Activated CD8-positive, alpha-beta T cell treated with anti-CD3 and anti-CD28 coated beads, Interleukin-2, amount 10 ng/mL, durations not matched to agents 7 days and 5 days (primary cell): ENCODE data around the gene VANGL2. TPM values are rescaled to one million over a fixed set of nuclear protein-coding genes. Genes with fewer than 3 reads are reported as not detected.
A peak's percentile ranks its signal among the peaks of the same experiment; 100 is the strongest.

ENCODE experiments used
- ATAC-seq: fragments of 150-1000 bp; cut with Tn5 transposase; one replicate; pipeline ENCODE4 v1.10.0; 2021; ENCODE audit warnings: moderate library complexity
- CTCF ChIA-PET: fragments of 350-600 bp; sonication (Branson Sonifier 250); formaldehyde crosslinking; loops from one replicate; lab custom pipeline; 2021; ENCODE audit warnings: antibody characterized with exemption; lab: Charles Lee
- POLR2A ChIA-PET: fragments of 350-600 bp; sonication (Branson Sonifier 250); formaldehyde crosslinking; loops from one replicate; lab custom pipeline; 2021; ENCODE audit warnings: antibody characterized with exemption; lab: Charles Lee
- DNase-seq: peaks from one replicate; pipeline ENCODE4 v3.0.0-alpha.2; 2020
- H3K27ac Mint-ChIP-seq: one replicate; pipeline ENCODE4 v1.8.0; 2021; ENCODE audit warnings: mild to moderate bottlenecking, mixed read lengths
- H3K27me3 Mint-ChIP-seq: one replicate; pipeline ENCODE4 v1.8.0; 2021; ENCODE audit warnings: low read depth, mixed read lengths
- H3K36me3 Mint-ChIP-seq: one replicate; pipeline ENCODE4 v1.8.0; 2021; ENCODE audit warnings: low read depth, mixed read lengths
- H3K4me1 Mint-ChIP-seq: one replicate; pipeline ENCODE4 v1.8.0; 2021; ENCODE audit warnings: low read depth, mixed read lengths
- H3K4me3 Mint-ChIP-seq: one replicate; pipeline ENCODE4 v1.8.0; 2021; ENCODE audit warnings: mild to moderate bottlenecking, mixed read lengths
- H3K9me3 Mint-ChIP-seq: one replicate; pipeline ENCODE4 v1.8.0; 2022; ENCODE audit warnings: mixed read lengths; ENCODE audit not compliant: insufficient read depth
- total RNA-seq, 2 experiments: library from RNA; stranded (reverse); gene quantifications; one replicate each; pipeline ENCODE4 v1.2.3, GENCODE V29; 2021

The VANGL2 gene
- total RNA-seq, 2 experiments from 2014 or later, result not detected

- ChIA-PET CTCF (interaction anchor here (1.3 kb wide), 1 partner anchor 18 kb away, joined by 4 read pairs; no protein-coding TSS in a partner anchor), POLR2A (no interaction called here)
- ATAC-seq (no peak), DNase-seq (no peak)
- H3K9me3 Mint-ChIP-seq, result no peaks in the 10 kb centered on the region
- H3K4me3 Mint-ChIP-seq, result no peak overlapping the region
- H3K27ac Mint-ChIP-seq, result no peak overlapping the region
- H3K27me3 Mint-ChIP-seq, result peaks cover 60% of the 10 kb centered on the region
- H3K36me3 Mint-ChIP-seq, result no peaks in the 10 kb centered on the region
- no peaks in the 10 kb centered on the region for H3K4me1 Mint-ChIP-seq
These were observed 1.5 kb upstream of the VANGL2 start for GRCh38 chr1:160398823-160399222.

GRCh38 chr1:160399544-160400222 lies 681 bp upstream of the VANGL2 start:
- H3K4me1 Mint-ChIP-seq, result no peaks in the 10 kb centered on the region
- H3K27me3 Mint-ChIP-seq, result peaks cover 56% of the 10 kb centered on the region
- ChIA-PET CTCF (no interaction called here), POLR2A (no interaction called here)
- DNase-seq, result no peak
- no peaks in the 10 kb centered on the region for H3K36me3 Mint-ChIP-seq
- no peaks in the 10 kb centered on the region for H3K9me3 Mint-ChIP-seq
- H3K4me3 Mint-ChIP-seq, result no peak overlapping the region
- H3K27ac Mint-ChIP-seq, result no peak overlapping the region
- ATAC-seq, result no peak

GRCh38 chr1:160400646-160401486 lies 502 bp downstream of the VANGL2 start:
- POLR2A ChIA-PET, result no interaction called here
- CTCF ChIA-PET, result no interaction called here
- Mint-ChIP-seq H3K4me1 (no peaks in the 10 kb centered on the region), H3K36me3 (no peaks in the 10 kb centered on the region), H3K27ac (no peak overlapping the region), H3K27me3 (peaks cover 47% of the 10 kb centered on the region), H3K9me3 (no peaks in the 10 kb centered on the region), H3K4me3 (peak overlapping the region; percentile 17)
- no peak for DNase-seq
- peak; percentile 61 for ATAC-seq

- CTCF ChIA-PET, result no interaction called here
- Mint-ChIP-seq H3K4me1 (no peaks in the 10 kb centered on the region), H3K27ac (no peak overlapping the region), H3K27me3 (peaks cover 45% of the 10 kb centered on the region), H3K36me3 (no peaks in the 10 kb centered on the region), H3K4me3 (no peak overlapping the region), H3K9me3 (no peaks in the 10 kb centered on the region)
- ATAC-seq (no peak), DNase-seq (no peak)
- POLR2A ChIA-PET, result no interaction called here
These were observed 1.1 kb downstream of the VANGL2 start for GRCh38 chr1:160401487-160401805.

DNA sequence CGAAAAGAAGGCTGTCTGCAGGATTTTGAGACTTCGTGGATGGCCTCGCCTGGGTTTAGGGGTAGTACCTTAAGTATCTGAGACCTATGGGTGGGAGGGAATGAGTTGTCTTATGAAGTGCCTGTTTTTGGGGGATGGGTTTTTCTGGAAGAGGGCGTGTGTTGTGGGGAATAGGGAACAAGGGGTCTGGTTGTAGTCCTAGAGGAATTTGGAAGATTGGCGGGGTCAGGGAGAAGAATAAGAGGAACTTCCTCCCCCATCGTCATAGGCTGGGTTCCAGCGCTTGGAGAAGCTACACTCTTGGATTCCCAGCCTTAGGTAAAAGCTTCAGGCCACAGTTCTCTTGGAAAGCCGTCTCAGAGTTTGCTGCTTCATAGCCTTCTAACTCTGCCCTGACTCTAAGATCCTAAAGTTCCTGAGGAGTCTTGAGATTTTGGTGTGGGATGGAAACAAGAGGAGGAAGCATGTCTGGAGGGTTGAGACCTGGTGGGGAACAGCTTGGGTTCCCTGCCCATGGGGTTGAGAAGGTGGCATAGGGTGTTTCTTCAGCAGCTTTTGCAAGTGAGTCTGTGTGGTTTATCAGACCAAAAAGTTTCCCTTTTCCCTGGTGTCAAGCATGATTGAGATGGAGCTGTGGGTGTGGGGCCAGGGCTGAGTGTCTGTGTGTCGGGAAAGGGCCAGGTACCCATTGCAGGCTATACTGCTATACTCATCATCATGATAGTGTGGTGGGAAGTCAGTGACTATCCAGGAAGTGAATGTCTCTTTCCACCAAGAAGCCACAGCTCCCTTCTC lies 1.8 kb downstream of the VANGL2 start:
- H3K27ac Mint-ChIP-seq, result no peak overlapping the region
- peaks cover 42% of the 10 kb centered on the region for H3K27me3 Mint-ChIP-seq
- ATAC-seq (no peak), DNase-seq (no peak)
- POLR2A ChIA-PET, result no interaction called here
- no peaks in the 10 kb centered on the region for H3K36me3 Mint-ChIP-seq
- no peaks in the 10 kb centered on the region for H3K9me3 Mint-ChIP-seq
- CTCF ChIA-PET, result interaction anchor here (0.8 kb wide), 1 partner anchor 45 kb away, joined by 3 read pairs; no protein-coding TSS in a partner anchor
- no peak overlapping the region for H3K4me3 Mint-ChIP-seq
- no peaks in the 10 kb centered on the region for H3K4me1 Mint-ChIP-seq

- H3K36me3 Mint-ChIP-seq, result no peaks in the 10 kb centered on the region
- no peak overlapping the region for H3K27ac Mint-ChIP-seq
- ATAC-seq, result no peak
- peaks cover 39% of the 10 kb centered on the region for H3K27me3 Mint-ChIP-seq
- ChIA-PET POLR2A (no interaction called here), CTCF (no interaction called here)
- no peak overlapping the region for H3K4me3 Mint-ChIP-seq
- DNase-seq, result no peak
- no peaks in the 10 kb centered on the region for H3K9me3 Mint-ChIP-seq
- H3K4me1 Mint-ChIP-seq, result no peaks in the 10 kb centered on the region
These were observed 2.9 kb downstream of the VANGL2 start for GRCh38 chr1:160403244-160403643.

GRCh38 chr1:160404094-160404493 lies 3.7 kb downstream of the VANGL2 start:
- no peaks in the 10 kb centered on the region for H3K9me3 Mint-ChIP-seq
- no peaks in the 10 kb centered on the region for H3K36me3 Mint-ChIP-seq
- no peaks in the 10 kb centered on the region for H3K4me1 Mint-ChIP-seq
- H3K27me3 Mint-ChIP-seq, result peaks cover 34% of the 10 kb centered on the region
- no peak overlapping the region for H3K27ac Mint-ChIP-seq
- POLR2A ChIA-PET, result no interaction called here
- ATAC-seq (no peak), DNase-seq (no peak)
- H3K4me3 Mint-ChIP-seq, result no peak overlapping the region
- CTCF ChIA-PET, result no interaction called here

DNA sequence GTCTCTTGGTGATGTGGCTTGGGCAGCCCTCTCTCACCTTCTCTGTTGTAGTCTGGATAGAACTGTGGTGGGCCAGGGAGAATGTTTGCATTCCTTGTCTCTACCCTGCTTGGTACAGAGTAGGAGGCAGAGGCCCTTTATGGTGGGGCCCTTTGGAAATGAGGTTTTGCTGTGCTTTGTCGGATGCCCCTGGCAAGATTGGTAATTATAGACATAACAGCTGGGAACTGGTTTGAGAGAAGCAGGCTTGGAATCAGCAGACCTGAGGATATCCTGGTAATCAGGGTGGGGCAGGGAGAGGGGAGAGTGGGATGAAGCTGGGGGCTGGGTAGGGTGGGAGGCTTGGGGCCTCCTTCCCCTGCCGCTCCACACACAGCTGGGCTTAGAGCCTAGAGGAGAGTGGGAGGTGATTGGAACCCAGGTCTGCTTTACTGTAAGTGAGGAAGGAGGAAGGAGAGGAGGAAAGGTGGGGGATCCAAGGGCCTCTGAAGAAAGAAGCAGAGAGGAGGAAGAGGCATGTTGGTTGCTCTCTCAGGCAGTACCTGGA lies 5.0 kb downstream of the VANGL2 start:
- ChIA-PET CTCF (no interaction called here), POLR2A (no interaction called here)
- peaks cover 26% of the 10 kb centered on the region for H3K27me3 Mint-ChIP-seq
- H3K36me3 Mint-ChIP-seq, result no peaks in the 10 kb centered on the region
- H3K9me3 Mint-ChIP-seq, result no peaks in the 10 kb centered on the region
- ATAC-seq (no peak), DNase-seq (no peak)
- H3K4me1 Mint-ChIP-seq, result no peaks in the 10 kb centered on the region
- H3K27ac Mint-ChIP-seq, result no peak overlapping the region
- no peak overlapping the region for H3K4me3 Mint-ChIP-seq

DNA sequence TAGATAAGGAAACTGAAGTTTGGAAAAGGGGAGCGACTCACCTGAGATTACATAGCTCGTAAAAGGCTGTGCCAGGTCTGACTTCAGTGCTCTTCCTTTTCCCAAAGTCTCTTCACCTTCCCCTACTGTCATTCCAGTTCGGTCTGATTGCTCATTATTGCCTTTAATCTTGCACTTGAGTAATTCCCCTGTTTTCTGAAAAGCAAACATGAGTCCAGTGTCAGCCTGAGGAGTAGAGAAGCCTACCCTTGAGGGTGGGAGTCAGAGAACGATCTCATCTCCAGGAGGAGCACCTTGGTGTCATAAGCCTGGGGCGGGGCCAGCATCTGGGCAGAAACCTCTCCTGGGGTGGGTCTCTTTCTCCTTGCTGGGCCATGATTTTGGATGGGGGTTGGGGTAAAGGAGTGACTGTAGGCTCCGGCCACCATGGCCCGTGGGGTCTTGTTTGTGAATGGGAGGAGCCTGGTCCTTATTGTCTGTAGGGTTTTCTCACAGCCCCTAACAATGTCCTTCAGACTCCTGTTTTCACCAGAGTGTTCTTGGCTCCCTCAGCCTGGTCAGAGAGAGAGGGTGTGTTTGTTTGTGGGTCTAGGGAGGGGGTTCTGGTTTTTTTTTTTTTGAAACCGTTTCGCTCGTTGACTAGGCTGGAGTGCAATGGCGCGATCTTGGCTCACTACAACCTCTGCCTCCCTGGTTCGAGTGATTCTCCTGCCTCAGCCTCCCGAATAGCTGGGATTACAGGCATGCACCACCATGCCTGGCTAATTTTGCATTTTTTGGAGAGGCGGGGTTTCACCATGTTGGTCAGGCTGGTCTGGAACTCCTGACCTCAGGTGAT lies 6.0 kb downstream of the VANGL2 start:
- no peak for DNase-seq
- H3K9me3 Mint-ChIP-seq, result no peaks in the 10 kb centered on the region
- H3K4me1 Mint-ChIP-seq, result no peaks in the 10 kb centered on the region
- H3K27ac Mint-ChIP-seq, result no peak overlapping the region
- H3K36me3 Mint-ChIP-seq, result no peaks in the 10 kb centered on the region
- H3K27me3 Mint-ChIP-seq, result peaks cover 22% of the 10 kb centered on the region
- no peak for ATAC-seq
- ChIA-PET POLR2A (no interaction called here), CTCF (no interaction called here)
- no peak overlapping the region for H3K4me3 Mint-ChIP-seq

GRCh38 chr1:160407839-160408801 lies 7.8 kb downstream of the VANGL2 start:
- Mint-ChIP-seq H3K27me3 (peaks cover 6% of the 10 kb centered on the region), H3K4me3 (no peak overlapping the region), H3K36me3 (no peaks in the 10 kb centered on the region), H3K9me3 (no peaks in the 10 kb centered on the region), H3K4me1 (no peaks in the 10 kb centered on the region), H3K27ac (no peak overlapping the region)
- no peak for ATAC-seq
- ChIA-PET POLR2A (no interaction called here), CTCF (no interaction called here)
- no peak for DNase-seq
